ENCODE data around the gene LILRB4. TPM values are rescaled to one million over a fixed set of nuclear protein-coding genes. Genes with fewer than 3 reads are reported as not detected.

LILRB4 gene
- total RNA-seq, 1 donor from 2014 or later = 0.44 TPM

GRCh38 chr19:54665530-54665929 is 2.7 kb downstream of the LILRB4 start:
- H3K36me3 Mint-ChIP-seq (ENCODE audit: unreplicated experiment) = peaks cover 10% of the 10 kb centered on the region
- H3K4me3 Mint-ChIP-seq (ENCODE audit: unreplicated experiment) = no peak overlapping the region
- DNase-seq = no peak
- TF ChIP-seq CTCF (IDR thresholded peaks at IDR 0.05; ENCODE audit: partially characterized antibody, unreplicated experiment) = no peak
- peaks cover 2% of the 10 kb centered on the region for H3K4me1 Mint-ChIP-seq (ENCODE audit: low read depth, unreplicated experiment)
- peaks cover 4% of the 10 kb centered on the region for H3K27me3 Mint-ChIP-seq (ENCODE audit: unreplicated experiment)
- H3K9me3 Mint-ChIP-seq (ENCODE audit: unreplicated experiment) = peaks cover 11% of the 10 kb centered on the region
- H3K27ac Mint-ChIP-seq (ENCODE audit: unreplicated experiment) = no peak overlapping the region

GRCh38 chr19:54667217-54667616 is 4.4 kb downstream of the LILRB4 start:
- no peak overlapping the region for H3K27ac Mint-ChIP-seq (ENCODE audit: unreplicated experiment)
- no peak for DNase-seq
- TF ChIP-seq CTCF (IDR thresholded peaks at IDR 0.05; ENCODE audit: partially characterized antibody, unreplicated experiment) = no peak
- H3K36me3 Mint-ChIP-seq (ENCODE audit: unreplicated experiment) = peaks cover 10% of the 10 kb centered on the region
- no peak overlapping the region for H3K4me3 Mint-ChIP-seq (ENCODE audit: unreplicated experiment)
- peaks cover 11% of the 10 kb centered on the region for H3K9me3 Mint-ChIP-seq (ENCODE audit: unreplicated experiment)
- peaks cover 2% of the 10 kb centered on the region for H3K4me1 Mint-ChIP-seq (ENCODE audit: low read depth, unreplicated experiment)
- H3K27me3 Mint-ChIP-seq (ENCODE audit: unreplicated experiment) = peaks cover 2% of the 10 kb centered on the region

- no peaks in the 10 kb centered on the region for H3K4me1 Mint-ChIP-seq (ENCODE audit: low read depth, unreplicated experiment)
- no peak for TF ChIP-seq CTCF (IDR thresholded peaks at IDR 0.05; ENCODE audit: partially characterized antibody, unreplicated experiment)
- H3K9me3 Mint-ChIP-seq (ENCODE audit: unreplicated experiment) = peaks cover 11% of the 10 kb centered on the region
- H3K27ac Mint-ChIP-seq (ENCODE audit: unreplicated experiment) = no peak overlapping the region
- H3K4me3 Mint-ChIP-seq (ENCODE audit: unreplicated experiment) = no peak overlapping the region
- peaks cover 10% of the 10 kb centered on the region for H3K36me3 Mint-ChIP-seq (ENCODE audit: unreplicated experiment)
- H3K27me3 Mint-ChIP-seq (ENCODE audit: unreplicated experiment) = peaks cover 2% of the 10 kb centered on the region
- no peak for DNase-seq
These were observed 5.6 kb downstream of the LILRB4 start for GRCh38 chr19:54668353-54668752.

GRCh38 chr19:54670576-54671357 is 8.0 kb downstream of the LILRB4 start:
- TF ChIP-seq CTCF (IDR thresholded peaks at IDR 0.05; ENCODE audit: partially characterized antibody, unreplicated experiment) = no peak
- no peaks in the 10 kb centered on the region for H3K4me1 Mint-ChIP-seq (ENCODE audit: low read depth, unreplicated experiment)
- peaks cover 8% of the 10 kb centered on the region for H3K36me3 Mint-ChIP-seq (ENCODE audit: unreplicated experiment)
- no peak overlapping the region for H3K27ac Mint-ChIP-seq (ENCODE audit: unreplicated experiment)
- no peak for DNase-seq
- H3K27me3 Mint-ChIP-seq (ENCODE audit: unreplicated experiment) = peaks cover under 1% of the 10 kb centered on the region
- no peak overlapping the region for H3K4me3 Mint-ChIP-seq (ENCODE audit: unreplicated experiment)
- peaks cover 10% of the 10 kb centered on the region for H3K9me3 Mint-ChIP-seq (ENCODE audit: unreplicated experiment)

GRCh38 chr19:54673222-54673621 is 10.4 kb downstream of the LILRB4 start:
- Mint-ChIP-seq H3K9me3 (ENCODE audit: unreplicated experiment) (peaks cover 2% of the 10 kb centered on the region), H3K27ac (ENCODE audit: unreplicated experiment) (no peak overlapping the region), H3K4me1 (ENCODE audit: low read depth, unreplicated experiment) (no peaks in the 10 kb centered on the region), H3K4me3 (ENCODE audit: unreplicated experiment) (no peak overlapping the region), H3K27me3 (ENCODE audit: unreplicated experiment) (no peaks in the 10 kb centered on the region), H3K36me3 (ENCODE audit: unreplicated experiment) (peaks cover 3% of the 10 kb centered on the region)
- DNase-seq = no peak
- no peak for TF ChIP-seq CTCF (IDR thresholded peaks at IDR 0.05; ENCODE audit: partially characterized antibody, unreplicated experiment)
